Measurements from ENCODE around the gene NINJ1.

The NINJ1 gene

DNA sequence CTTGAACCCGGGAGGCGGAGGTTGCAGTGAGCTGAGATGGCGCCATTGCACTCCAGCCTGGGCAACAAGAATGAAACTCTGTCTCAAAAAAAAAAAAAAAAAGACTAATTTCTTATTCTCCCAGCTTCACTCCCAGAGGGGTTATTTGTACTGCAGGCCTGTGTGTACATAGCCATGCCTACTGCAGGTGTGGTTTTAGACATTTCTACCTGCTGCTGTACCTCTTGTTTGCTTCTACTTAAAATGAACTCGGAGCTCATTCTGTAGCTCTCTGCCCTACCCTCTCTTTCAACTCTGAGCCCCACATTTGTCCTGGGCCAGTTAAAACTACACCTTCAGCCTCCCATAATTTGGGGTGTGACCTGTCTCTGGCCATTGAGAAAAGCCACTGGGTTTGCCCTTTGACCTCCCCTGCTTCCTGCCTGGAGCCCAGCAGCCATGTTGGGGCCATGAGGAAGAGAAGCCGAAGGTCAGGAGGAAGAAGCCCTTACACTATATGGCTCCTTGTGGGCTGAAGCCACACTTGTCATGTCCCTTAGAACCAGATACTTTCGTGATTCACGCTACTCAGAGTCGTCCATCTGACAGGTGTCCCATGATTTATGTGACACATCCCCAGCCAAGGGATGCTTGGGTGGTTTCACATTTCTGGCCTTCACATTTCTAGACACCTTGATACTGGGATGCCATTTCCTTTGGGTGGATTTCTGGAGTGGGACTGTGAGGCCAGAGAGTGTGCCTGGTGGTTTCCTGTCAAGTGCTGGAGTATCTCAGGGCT, 47.4 kb downstream of the NINJ1 start:
- DNase-seq = no peak

DNA sequence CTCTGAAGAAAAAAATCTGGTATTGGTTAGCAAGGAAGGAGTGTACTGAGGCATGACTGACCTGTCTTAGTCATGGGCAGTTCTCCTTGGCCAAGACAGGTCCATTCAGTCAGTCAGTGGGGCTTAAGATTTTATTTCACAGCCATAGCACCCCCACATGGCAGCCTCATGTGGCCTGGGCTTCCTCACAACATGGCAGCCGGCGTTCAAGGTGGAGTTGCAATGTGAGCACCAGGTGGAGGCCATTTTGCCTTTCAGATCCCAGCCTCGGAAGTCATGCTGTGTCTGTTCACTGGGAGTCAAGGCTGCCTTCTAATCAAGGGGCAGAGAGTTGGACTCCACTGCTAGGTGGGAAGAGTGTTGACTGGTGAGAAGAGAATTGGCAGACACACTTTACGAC, 48.4 kb downstream of the NINJ1 start:
- DNase-seq = no peak

DNA sequence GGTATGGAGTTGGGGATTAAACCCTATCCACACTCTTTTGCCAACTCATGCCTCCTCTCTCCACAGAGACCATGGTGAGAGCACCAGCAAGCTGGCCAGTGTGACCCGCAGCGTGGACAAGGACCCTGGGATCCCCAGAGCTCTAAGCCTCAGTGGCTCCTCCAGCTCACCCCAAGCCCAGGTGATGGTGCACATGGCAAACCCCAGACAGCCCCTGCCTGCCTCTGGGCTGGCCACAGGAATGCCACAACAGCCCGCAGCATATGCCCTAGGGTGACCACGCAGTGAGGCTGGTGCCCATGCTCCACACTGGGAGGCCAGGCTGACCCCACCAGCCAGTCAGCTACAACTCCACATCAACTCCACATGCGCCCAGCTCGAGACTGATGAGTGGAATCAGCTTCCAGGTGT, 49.6 kb downstream of the NINJ1 start:
- DNase-seq = no peak

DNA sequence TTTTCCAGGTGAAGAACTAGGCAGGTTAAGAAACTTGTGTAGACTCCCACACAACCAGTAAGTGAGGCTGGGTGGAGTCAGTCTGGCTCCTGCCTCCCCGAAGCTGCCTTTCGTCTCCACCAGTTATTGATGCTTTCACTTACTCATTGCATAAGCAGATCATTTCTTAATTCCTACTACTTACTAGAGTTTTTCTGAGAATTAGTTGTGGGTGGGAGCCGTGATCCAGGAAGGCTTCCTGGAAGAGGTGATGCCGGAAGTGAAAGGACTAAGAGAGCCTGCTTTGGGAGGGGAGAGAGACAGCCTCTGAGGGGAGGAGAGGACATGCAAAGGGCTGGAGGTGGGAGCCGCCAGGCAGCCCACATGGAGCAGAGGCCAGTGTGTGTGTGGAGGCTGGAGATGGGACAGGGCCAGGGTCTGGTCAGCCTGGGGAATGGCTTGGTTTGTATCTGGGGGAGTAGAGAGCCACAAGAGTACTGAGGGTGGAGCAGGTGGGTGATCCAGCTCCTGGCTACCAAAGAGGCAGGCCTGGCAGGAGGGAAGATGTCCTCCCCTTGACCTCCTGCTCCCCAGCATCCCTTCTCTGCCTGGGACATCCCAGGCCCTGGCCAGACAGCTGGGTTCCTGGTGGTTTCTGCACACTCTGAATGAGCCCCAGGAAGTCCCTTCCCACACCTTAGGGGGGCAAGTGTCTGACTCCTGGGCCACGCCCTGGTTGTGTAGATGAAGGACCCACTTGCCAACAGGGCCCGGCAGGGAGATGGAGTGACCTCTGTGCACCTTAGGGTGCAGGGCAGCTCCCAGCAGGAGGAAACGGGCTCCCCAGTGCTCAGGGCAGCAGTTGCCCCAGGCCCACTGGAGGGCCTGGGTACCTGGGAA, 50.2 kb downstream of the NINJ1 start:
- DNase-seq = no peak

DNA sequence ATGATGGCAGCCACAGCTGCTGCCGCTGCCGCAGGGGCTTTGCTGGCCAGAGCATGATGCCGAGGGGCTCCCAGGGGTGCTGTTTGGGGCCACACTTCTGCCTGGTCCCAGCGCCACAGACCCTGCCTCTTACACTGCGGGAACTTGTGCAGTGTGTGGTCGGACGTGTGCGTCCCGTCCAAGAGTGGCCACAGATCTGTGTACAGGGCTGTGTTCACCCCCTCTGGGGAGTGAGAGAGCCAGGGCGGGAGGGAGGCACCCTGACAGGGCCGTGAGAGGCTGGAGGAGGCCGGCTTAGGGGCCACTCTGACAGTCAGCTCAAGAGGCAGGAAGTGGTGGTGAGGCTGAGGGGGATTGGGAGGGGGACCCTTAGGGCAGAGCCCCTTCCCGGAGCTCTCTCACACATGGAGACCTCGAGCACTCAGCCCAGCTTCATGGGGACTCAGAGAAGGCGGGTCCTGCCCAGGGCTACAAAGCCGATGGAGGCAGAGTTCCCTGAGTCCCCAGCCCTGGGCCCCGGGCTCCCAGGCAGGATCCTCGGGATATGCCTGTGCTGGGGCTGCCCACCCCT, 51.1 kb downstream of the NINJ1 start:
- DNase-seq = no peak

DNA sequence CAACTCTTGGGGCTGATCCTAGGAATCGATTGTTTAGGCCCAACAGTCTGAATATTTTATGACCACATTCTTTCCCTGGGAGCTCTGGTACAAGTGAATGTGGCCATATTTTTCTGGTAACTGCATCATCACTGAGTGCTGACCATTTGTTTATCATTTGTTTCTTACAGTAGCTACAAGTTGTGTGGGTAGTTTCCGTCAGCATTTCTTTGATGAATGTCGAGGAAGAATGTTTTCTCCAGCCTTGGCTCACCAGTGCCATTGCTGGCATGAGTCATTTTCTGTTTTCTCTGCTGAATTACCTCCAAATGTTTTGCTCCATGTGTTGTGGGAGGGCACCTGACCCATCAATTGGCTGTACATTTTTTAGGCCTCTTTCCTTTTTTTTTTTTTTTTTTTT, 52.1 kb downstream of the NINJ1 start:
- no peak for DNase-seq

DNA sequence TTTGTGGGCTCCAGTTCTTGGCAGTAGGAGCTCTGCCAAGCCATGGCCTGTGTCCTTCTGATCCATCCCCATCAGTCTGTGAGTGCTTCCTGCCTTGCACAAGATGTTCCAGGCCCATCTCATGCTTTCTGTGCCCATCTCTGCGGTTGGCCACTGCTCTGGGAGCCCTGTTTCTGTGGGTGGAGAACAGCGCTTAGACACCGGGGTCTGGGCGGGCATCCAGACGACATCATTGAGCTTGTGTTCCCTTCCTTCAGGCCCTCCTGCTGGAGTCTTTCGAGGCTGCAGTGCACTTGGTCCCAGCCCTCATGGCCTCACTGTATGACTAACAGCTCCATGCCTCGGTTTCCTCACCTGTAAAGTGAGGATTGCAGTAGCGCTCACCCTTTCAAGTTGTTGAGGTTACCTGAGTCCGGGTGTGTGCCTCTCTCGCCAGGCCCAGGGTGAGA, 52.9 kb downstream of the NINJ1 start:
- DNase-seq = no peak

DNA sequence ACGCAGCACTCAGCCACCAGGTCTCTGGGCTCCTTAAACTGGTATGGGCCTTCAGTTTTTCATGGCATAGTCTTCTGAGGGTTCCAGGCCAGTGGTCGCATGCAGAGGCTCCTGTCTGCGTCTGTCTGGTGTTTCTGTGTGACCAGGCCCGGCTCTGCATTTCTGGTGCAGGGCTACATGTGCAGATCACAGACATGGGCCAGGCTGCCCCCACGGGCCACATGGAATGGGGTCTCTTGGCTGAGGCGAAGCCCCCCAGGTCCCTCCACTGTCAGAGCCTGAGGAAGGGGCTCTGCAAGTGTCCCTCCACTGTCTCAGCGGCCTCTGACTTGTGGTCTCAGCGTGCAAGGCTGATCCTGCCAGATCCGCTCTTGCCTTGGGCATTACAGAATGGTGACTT, 53.6 kb downstream of the NINJ1 start:
- no peak for DNase-seq

DNA sequence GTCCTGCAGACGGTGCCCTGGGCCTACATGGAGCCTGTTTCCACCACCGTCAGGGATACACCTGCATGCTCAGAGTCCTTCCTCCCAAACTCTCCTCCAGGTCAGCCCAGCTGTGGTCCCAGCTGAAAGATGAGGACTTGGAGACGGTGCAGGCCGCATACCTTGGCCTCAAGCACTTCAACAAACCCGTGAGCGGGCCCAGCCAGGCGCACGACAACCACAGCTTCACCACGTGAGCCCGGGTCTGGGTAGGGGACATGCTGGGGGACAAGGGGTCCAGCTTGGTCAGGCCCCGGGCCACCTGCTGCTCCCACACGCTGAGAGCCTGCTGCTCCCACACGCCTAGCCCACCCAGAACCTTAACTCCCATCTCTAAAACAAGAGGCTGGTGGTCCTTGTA, 54.7 kb downstream of the NINJ1 start:
- no peak for DNase-seq

DNA sequence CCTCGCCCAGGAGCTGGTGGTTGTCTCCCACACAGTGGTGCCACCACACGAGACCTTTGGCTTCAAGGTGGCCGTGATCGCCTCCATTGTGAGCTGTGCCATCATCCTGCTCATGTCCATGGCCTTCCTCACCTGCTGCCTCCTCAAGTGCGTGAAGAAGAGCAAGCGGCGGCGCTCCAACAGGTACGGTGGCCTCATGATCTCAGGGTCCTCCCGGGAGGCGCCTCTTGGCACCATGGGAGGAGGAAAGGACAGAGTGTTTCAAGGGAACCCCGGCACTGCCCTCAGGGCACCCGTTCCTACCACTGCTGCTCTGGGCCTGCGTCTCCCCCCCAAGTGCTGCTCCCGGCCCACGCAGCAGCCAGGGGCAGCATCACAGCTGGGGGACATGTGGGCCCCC, 56.2 kb downstream of the NINJ1 start:
- no peak for DNase-seq

DNA sequence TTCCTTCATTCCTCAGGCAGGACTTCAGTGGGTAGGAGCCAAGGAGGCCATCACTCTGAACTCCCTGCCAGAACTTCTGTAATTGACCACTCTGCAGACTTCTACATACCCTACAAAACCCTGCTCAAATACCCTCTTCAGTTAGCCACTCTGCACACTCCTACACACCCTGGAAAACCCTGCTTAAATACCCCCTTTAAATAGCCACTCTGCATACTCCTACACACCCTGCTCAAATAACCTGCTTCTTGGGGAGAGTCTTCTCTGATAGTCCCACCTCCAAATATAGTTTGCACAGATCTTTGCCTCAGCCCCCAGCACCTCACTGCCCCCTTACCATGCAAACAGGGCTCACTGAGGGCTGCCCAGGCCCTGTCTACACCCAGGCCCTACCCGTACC, 56.7 kb downstream of the NINJ1 start:
- DNase-seq = no peak

DNA sequence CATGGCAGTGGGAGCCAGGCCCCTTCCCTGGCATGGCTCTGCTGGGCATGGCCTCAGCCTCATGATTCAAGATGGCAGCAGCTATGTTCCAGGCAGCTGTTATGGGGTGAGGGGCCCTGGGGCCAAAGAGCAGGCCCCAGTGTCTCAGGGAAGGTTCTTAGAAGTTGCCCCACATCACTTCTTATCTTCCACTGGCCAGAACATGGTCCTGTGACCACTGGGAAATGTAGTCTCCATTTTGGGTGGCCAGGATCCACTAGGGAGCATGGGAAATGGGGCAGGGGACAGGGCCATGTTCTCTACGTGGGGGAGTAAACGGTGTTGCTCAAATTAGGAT, 57.3 kb downstream of the NINJ1 start:
- DNase-seq = no peak

DNA sequence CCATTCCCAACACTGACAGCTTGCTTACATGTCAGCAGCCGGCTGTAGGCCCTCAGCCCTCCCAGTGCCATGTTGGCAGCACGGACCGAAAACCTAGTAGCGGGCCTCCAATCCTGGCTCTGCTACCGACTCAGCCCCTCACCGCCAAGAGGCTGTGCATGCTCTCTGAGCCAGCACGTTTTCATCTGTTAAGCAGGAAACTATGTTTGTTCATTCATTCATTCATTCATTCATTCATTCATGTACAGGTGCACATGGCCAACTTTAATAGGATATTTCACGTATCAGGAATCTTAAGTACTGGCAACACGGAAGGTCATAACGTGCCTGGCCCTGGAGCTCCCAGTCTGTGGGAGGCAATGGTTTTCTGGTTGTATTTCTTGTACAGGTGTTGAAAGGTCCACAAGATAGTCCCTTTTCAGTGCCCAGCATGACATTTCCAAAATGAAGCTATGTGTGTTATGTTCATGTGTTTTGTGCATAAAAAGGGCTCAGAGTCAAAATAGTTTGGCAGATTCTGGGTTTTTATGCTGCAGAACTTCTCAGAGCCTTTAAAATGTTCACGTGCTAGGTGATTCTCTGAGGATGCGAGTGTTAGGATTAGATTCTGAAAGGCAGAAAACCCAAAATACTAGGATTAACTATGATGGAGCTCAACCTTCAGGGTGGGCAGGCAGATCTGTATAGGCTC, 57.8 kb downstream of the NINJ1 start:
- DNase-seq = no peak

DNA sequence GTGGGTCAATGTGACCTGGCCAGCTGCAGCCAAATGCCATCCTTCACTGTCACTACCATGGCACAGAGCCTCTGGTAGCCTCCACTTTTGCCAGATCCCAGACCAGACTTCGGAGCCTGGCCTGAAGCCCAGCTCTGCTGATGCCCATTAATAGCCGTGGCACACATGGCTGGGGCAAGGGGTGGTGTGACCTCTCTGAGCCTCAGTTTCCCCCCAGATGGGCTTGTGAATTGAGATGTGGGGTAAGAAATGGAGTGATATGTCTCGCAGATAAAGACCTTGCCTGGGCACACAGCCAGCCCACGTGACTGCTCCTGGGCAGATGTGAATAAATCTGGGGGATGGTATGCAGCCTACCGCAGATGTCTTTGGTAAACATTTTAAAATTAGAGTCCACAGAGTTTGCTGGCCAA, 61.7 kb downstream of the NINJ1 start:
- DNase-seq = no peak

Data from DMS79 (cell line).